GM23248 (cell line): ENCODE measurements around the gene APC. TPM values are rescaled to one million over a fixed set of nuclear protein-coding genes. Genes with fewer than 3 reads are reported as not detected.
A peak's percentile ranks its signal among the peaks of the same experiment; 100 is the strongest.

Experiments
- DNase-seq: peaks from one replicate; pipeline ENCODE4 v3.0.0-alpha.2; 2015
- H2AFZ ChIP-seq: fragments of 200-600 bp; sonication (generic); 2 replicates; pipeline ENCODE4 v1.6.1; 2016; ENCODE audit warnings: antibody characterized with exemption
- H3F3A ChIP-seq: fragments of 200-600 bp; sonication (generic); 2 replicates; pipeline ENCODE4 v1.6.1; 2016; ENCODE audit warnings: mild to moderate bottlenecking, antibody characterized with exemption, mixed run types; ENCODE audit not compliant: insufficient read depth
- H3K27ac ChIP-seq: fragments of 200-600 bp; sonication (generic); 2 replicates; pipeline ENCODE4 v1.5.1; 2016; ENCODE audit warnings: mild to moderate bottlenecking
- H3K27me3 ChIP-seq: fragments of 200-600 bp; sonication (generic); replicated peaks from 2 replicates; pipeline ENCODE4 v1.6.1; 2016; ENCODE audit warnings: mild to moderate bottlenecking; ENCODE audit not compliant: insufficient read depth
- H3K36me3 ChIP-seq: fragments of 200-600 bp; sonication (generic); 2 replicates; pipeline ENCODE4 v1.6.1; 2016; ENCODE audit warnings: low read depth, mild to moderate bottlenecking
- H3K4me1 ChIP-seq: fragments of 200-600 bp; sonication (generic); 2 replicates; pipeline ENCODE4 v1.6.1; 2016; ENCODE audit warnings: mild to moderate bottlenecking; ENCODE audit not compliant: insufficient read depth
- H3K4me2 ChIP-seq: fragments of 200-600 bp; sonication (generic); one replicate; pipeline ENCODE4 v1.6.1; 2016; ENCODE audit warnings: mild to moderate bottlenecking; ENCODE audit not compliant: unreplicated experiment
- H3K4me3 ChIP-seq: fragments of 200-600 bp; sonication (generic); 2 replicates; pipeline ENCODE4 v1.5.1; 2016; ENCODE audit warnings: mild to moderate bottlenecking
- H3K79me2 ChIP-seq: fragments of 200-600 bp; sonication (generic); 2 replicates; pipeline ENCODE4 v1.6.1; 2016; ENCODE audit warnings: mild to moderate bottlenecking; ENCODE audit not compliant: insufficient read depth
- H3K9ac ChIP-seq: fragments of 200-600 bp; sonication (generic); 2 replicates; pipeline ENCODE4 v1.6.1; 2016; ENCODE audit warnings: mild to moderate bottlenecking
- H3K9me2 ChIP-seq: fragments of 200-600 bp; sonication (generic); 2 replicates; pipeline ENCODE4 v1.6.1; 2016; ENCODE audit warnings: mixed run types, mild to moderate bottlenecking, moderate library complexity; ENCODE audit not compliant: insufficient read depth
- H3K9me3 ChIP-seq: fragments of 200-600 bp; sonication (generic); one replicate; pipeline ENCODE4 v1.6.1; 2017; ENCODE audit warnings: low read depth
- H4K20me1 ChIP-seq: fragments of 200-600 bp; sonication (generic); 2 replicates; pipeline ENCODE4 v1.6.0; 2016; ENCODE audit not compliant: insufficient read depth
- EZH2 ChIP-seq: fragments of 200-600 bp; sonication (generic); IDR thresholded peaks from 2 replicates; pipeline ENCODE4 v1.6.1; 2018; ENCODE audit warnings: antibody characterized with exemption, mild to moderate bottlenecking; ENCODE audit not compliant: insufficient read depth, poor library complexity, severe bottlenecking
- EZH2phosphoT487 ChIP-seq: fragments of 200-600 bp; sonication (generic); IDR thresholded peaks from 2 replicates; pipeline ENCODE4 v1.6.1; 2018; ENCODE audit warnings: antibody characterized with exemption, moderate library complexity, mild to moderate bottlenecking, low read depth; ENCODE audit not compliant: insufficient read depth
- WGBS, 2 experiments: methylation state at CpG; one replicate each; pipeline ENCODE4 v1.1.6; 2015 to 2017; ENCODE audit warnings: low lambda C conversion rate in 2 of 2, low coverage in 1 of 2; ENCODE audit errors: missing lambda C conversion rate in 2 of 2; 5-methylcytosine and 5-hydroxymethylcytosine counted together
- in situ Hi-C: fragments of 300-500 bp; cut with MboI; formaldehyde crosslinking; loops from 2 replicates; pipeline ENCODE4 v1.15.0; 2020
- polyA plus RNA-seq: library from polyadenylated mRNA; unstranded; fragments of >200 nt; fragmentation: Nextera tagmentation; extraction: Ambion mirVana; gene quantifications from 2 replicates; pipeline ENCODE4 v1.2.1, GENCODE V29; 2016
- total RNA-seq: library from RNA; depleted of rRNA; stranded (reverse); fragments of >200 nt; shearing (Covaris generic); gene quantifications from 2 replicates; pipeline ENCODE4 v1.2.3, GENCODE V29; 2014

Gene APC
- total and polyA plus RNA-seq, 2 experiments from 2014 or later, result 18.1 to 34.2 TPM

- in situ Hi-C loops, result loop anchor here (25.0 kb wide), 1 partner anchor 545 kb away; no protein-coding TSS in a partner anchor
- peaks cover 15% of the 10 kb centered on the region for H3K4me1 ChIP-seq
- 26 to 45% methylated on average over 3 of the region's 3 CpGs for WGBS, 2 experiments
These were observed 20.0 kb downstream of the APC start for GRCh38 chr5:112757468-112758208.

GRCh38 chr5:112758676-112759075 lies 21.0 kb downstream of the APC start:
- H3K9me3 ChIP-seq, result no peaks in the 10 kb centered on the region
- in situ Hi-C loops, result loop anchor here (25.0 kb wide), 1 partner anchor 546 kb away; no protein-coding TSS in a partner anchor

More at GRCh38 chr5:112757468-112758208, 20.0 kb downstream of the APC start:
- no peaks in the 10 kb centered on the region for H3K9me3 ChIP-seq
- no peaks in the 10 kb centered on the region for H4K20me1 ChIP-seq
- H2AFZ ChIP-seq, result 0 out of 2 replicates have a peak overlapping the region, but pooled peaks have one; percentile 18
- H3K9ac ChIP-seq, result peak overlapping the region; percentile 36; the same call in 1 of the 2 replicates
- peak overlapping the region; percentile 9 for H3K4me2 ChIP-seq
- H3K9me2 ChIP-seq, result no peaks in the 10 kb centered on the region
- H3F3A ChIP-seq, result peaks cover 28% of the 10 kb centered on the region
- peaks cover 11% of the 10 kb centered on the region; the same call in 1 of the 2 replicates for H3K36me3 ChIP-seq
- H3K79me2 ChIP-seq, result peaks cover 39% of the 10 kb centered on the region
- peak; percentile 73 for DNase-seq
- TF ChIP-seq EZH2 (no peak), EZH2phosphoT487 (no peak)
- no peaks in the 10 kb centered on the region for H3K27me3 ChIP-seq
- no peak overlapping the region for H3K4me3 ChIP-seq
- H3K27ac ChIP-seq, result no peak overlapping the region

GRCh38 chr5:112762113-112762810 lies 24.6 kb downstream of the APC start:
- no peaks in the 10 kb centered on the region for H3K9me3 ChIP-seq
- no peak for TF ChIP-seq EZH2phosphoT487
- TF ChIP-seq EZH2, result no peak
- peaks cover 23% of the 10 kb centered on the region for H3K36me3 ChIP-seq
- peak overlapping the region; percentile 29 for H3K27ac ChIP-seq
- H3K4me1 ChIP-seq, result peaks cover 15% of the 10 kb centered on the region
- in situ Hi-C loops, result loop anchor here (25.0 kb wide), 1 partner anchor 550 kb away; no protein-coding TSS in a partner anchor
- no peak overlapping the region for H3K9ac ChIP-seq
- peaks cover 17% of the 10 kb centered on the region for H3F3A ChIP-seq
- H4K20me1 ChIP-seq, result no peaks in the 10 kb centered on the region
- H3K4me3 ChIP-seq, result no peak overlapping the region
- WGBS, 2 experiments, result 0% methylated on average over 1 of the region's 1 CpG
- H3K4me2 ChIP-seq, result peak overlapping the region; percentile 23
- H2AFZ ChIP-seq, result no peak overlapping the region
- H3K9me2 ChIP-seq, result no peaks in the 10 kb centered on the region
- H3K27me3 ChIP-seq, result no peaks in the 10 kb centered on the region
- peak; percentile 70 for DNase-seq
- 0 out of 2 replicates have a peak, but pooled peaks cover 7% of the 10 kb centered on the region for H3K79me2 ChIP-seq

More at GRCh38 chr5:112758676-112759075, 21.0 kb downstream of the APC start:
- Histone ChIP-seq H3F3A (peaks cover 28% of the 10 kb centered on the region), H3K9ac (no peak overlapping the region), H3K4me1 (peaks cover 15% of the 10 kb centered on the region), H3K27ac (no peak overlapping the region), H3K36me3 (peaks cover 11% of the 10 kb centered on the region; the same call in 1 of the 2 replicates), H3K4me3 (no peak overlapping the region), H3K27me3 (no peaks in the 10 kb centered on the region), H4K20me1 (no peaks in the 10 kb centered on the region), H2AFZ (no peak overlapping the region), H3K9me2 (no peaks in the 10 kb centered on the region), H3K79me2 (peaks cover 28% of the 10 kb centered on the region), H3K4me2 (no peak overlapping the region)
- no peak for DNase-seq
- WGBS, 2 experiments, result 89 to 91% methylated on average over 7 of the region's 7 CpGs
- TF ChIP-seq EZH2phosphoT487 (no peak), EZH2 (no peak)

- in situ Hi-C loops, result loop anchor here (25.0 kb wide), 1 partner anchor 551 kb away; no protein-coding TSS in a partner anchor
These were observed 25.5 kb downstream of the APC start for GRCh38 chr5:112763165-112763564.

More at GRCh38 chr5:112763165-112763564, 25.5 kb downstream of the APC start:
- peaks cover 28% of the 10 kb centered on the region for H3K36me3 ChIP-seq
- no peak overlapping the region for H3K9ac ChIP-seq
- WGBS, 2 experiments, result 97 to 98% methylated on average over 1 of the region's 1 CpG
- no peak for TF ChIP-seq EZH2
- TF ChIP-seq EZH2phosphoT487, result no peak
- H3K4me2 ChIP-seq, result no peak overlapping the region
- peaks cover 15% of the 10 kb centered on the region for H3K4me1 ChIP-seq
- H3K27me3 ChIP-seq, result no peaks in the 10 kb centered on the region
- H3K9me2 ChIP-seq, result no peaks in the 10 kb centered on the region
- no peak overlapping the region for H3K27ac ChIP-seq
- H3K4me3 ChIP-seq, result no peak overlapping the region
- H3F3A ChIP-seq, result peaks cover 17% of the 10 kb centered on the region
- 0 out of 2 replicates have a peak, but pooled peaks cover 7% of the 10 kb centered on the region for H3K79me2 ChIP-seq
- H4K20me1 ChIP-seq, result no peaks in the 10 kb centered on the region
- no peak overlapping the region for H2AFZ ChIP-seq
- no peaks in the 10 kb centered on the region for H3K9me3 ChIP-seq
- DNase-seq, result no peak
